ENCODE data around the gene CDADC1. TPM values are rescaled to one million over a fixed set of nuclear protein-coding genes. Genes with fewer than 3 reads are reported as not detected.

Gene CDADC1
- total and polyA plus RNA-seq, 2 experiments from 2014 or later = 1.8 to 13.7 TPM

- 55% methylated on average over 5 of the region's 5 CpGs for WGBS, 2 experiments (ENCODE audit: low coverage in 1 of 2, low lambda C conversion rate in 2 of 2, missing lambda C conversion rate in 2 of 2)
These were observed 52.6 kb downstream of the CDADC1 start for GRCh38 chr13:49300276-49300675.

GRCh38 chr13:49300739-49301589 lies 53.2 kb downstream of the CDADC1 start:
- no peaks in the 10 kb centered on the region for H3K9me2 ChIP-seq (ENCODE audit: insufficient read depth)
- peak overlapping the region; percentile 88 for H2AFZ ChIP-seq
- no peaks in the 10 kb centered on the region for H3K9me3 ChIP-seq (ENCODE audit: low read depth)
- H3K36me3 ChIP-seq (ENCODE audit: low read depth) = no peaks in the 10 kb centered on the region
- H3K79me2 ChIP-seq (ENCODE audit: insufficient read depth) = no peaks in the 10 kb centered on the region
- peak; percentile 84 for DNase-seq
- in situ Hi-C loops (cut with MboI) = loop anchor here (5.0 kb wide), 1 partner anchor 141 kb away; the partner anchor contains the start of genes CAB39L and SETDB2
- H3K27ac ChIP-seq = no peak overlapping the region
- no peaks in the 10 kb centered on the region for H4K20me1 ChIP-seq (ENCODE audit: insufficient read depth)
- peak overlapping the region; percentile 75 for H3K4me2 ChIP-seq (ENCODE audit: unreplicated experiment)
- H3K4me3 ChIP-seq = peak overlapping the region; percentile 57
- H3F3A ChIP-seq (ENCODE audit: insufficient read depth) = no peaks in the 10 kb centered on the region
- no peaks in the 10 kb centered on the region for H3K27me3 ChIP-seq (replicated peaks; ENCODE audit: insufficient read depth)
- 23 to 28% methylated on average over 20 of the region's 20 CpGs for WGBS, 2 experiments (ENCODE audit: low coverage in 1 of 2, low lambda C conversion rate in 2 of 2, missing lambda C conversion rate in 2 of 2)
- no peaks in the 10 kb centered on the region for H3K4me1 ChIP-seq (ENCODE audit: insufficient read depth)
- TF ChIP-seq EZH2phosphoT487 (IDR thresholded peaks at IDR 0.05; ENCODE audit: insufficient read depth, low read depth) = no peak
- TF ChIP-seq EZH2 (IDR thresholded peaks at IDR 0.05; ENCODE audit: insufficient read depth, poor library complexity, severe bottlenecking) = no peak
- peak overlapping the region; percentile 36 for H3K9ac ChIP-seq

More at GRCh38 chr13:49300276-49300675, 52.6 kb downstream of the CDADC1 start:
- Histone ChIP-seq H3K4me2 (ENCODE audit: unreplicated experiment) (no peak overlapping the region), H3K36me3 (ENCODE audit: low read depth) (no peaks in the 10 kb centered on the region), H3K4me3 (no peak overlapping the region), H3K4me1 (ENCODE audit: insufficient read depth) (no peaks in the 10 kb centered on the region), H3K9ac (no peak overlapping the region), H3K27ac (no peak overlapping the region), H3K9me2 (ENCODE audit: insufficient read depth) (no peaks in the 10 kb centered on the region), H3K27me3 (replicated peaks; ENCODE audit: insufficient read depth) (no peaks in the 10 kb centered on the region), H3K79me2 (ENCODE audit: insufficient read depth) (no peaks in the 10 kb centered on the region), H3K9me3 (ENCODE audit: low read depth) (no peaks in the 10 kb centered on the region), H3F3A (ENCODE audit: insufficient read depth) (no peaks in the 10 kb centered on the region), H2AFZ (no peak overlapping the region), H4K20me1 (ENCODE audit: insufficient read depth) (no peaks in the 10 kb centered on the region)
- TF ChIP-seq EZH2 (IDR thresholded peaks at IDR 0.05; ENCODE audit: insufficient read depth, poor library complexity, severe bottlenecking) = no peak
- no peak for TF ChIP-seq EZH2phosphoT487 (IDR thresholded peaks at IDR 0.05; ENCODE audit: insufficient read depth, low read depth)
- in situ Hi-C loops (cut with MboI) = loop anchor here (5.0 kb wide), 1 partner anchor 142 kb away; the partner anchor contains the start of genes CAB39L and SETDB2
- no peak for DNase-seq

- H3K9me3 ChIP-seq (ENCODE audit: low read depth) = no peaks in the 10 kb centered on the region
- H3K4me1 ChIP-seq (ENCODE audit: insufficient read depth) = peaks cover under 1% of the 10 kb centered on the region; the same call in 1 of the 2 replicates
- no peak overlapping the region for H3K4me2 ChIP-seq (ENCODE audit: unreplicated experiment)
- H3K36me3 ChIP-seq (ENCODE audit: low read depth) = no peaks in the 10 kb centered on the region
- no peak overlapping the region for H2AFZ ChIP-seq
- 62 to 64% methylated on average over 7 of the region's 7 CpGs for WGBS, 2 experiments (ENCODE audit: low coverage in 1 of 2, low lambda C conversion rate in 2 of 2, missing lambda C conversion rate in 2 of 2)
- no peak overlapping the region for H3K4me3 ChIP-seq
- H3K79me2 ChIP-seq (ENCODE audit: insufficient read depth) = no peaks in the 10 kb centered on the region
- no peaks in the 10 kb centered on the region for H3F3A ChIP-seq (ENCODE audit: insufficient read depth)
- no peak for TF ChIP-seq EZH2 (IDR thresholded peaks at IDR 0.05; ENCODE audit: insufficient read depth, poor library complexity, severe bottlenecking)
- no peak for TF ChIP-seq EZH2phosphoT487 (IDR thresholded peaks at IDR 0.05; ENCODE audit: insufficient read depth, low read depth)
- H3K27ac ChIP-seq = no peak overlapping the region
- no peak overlapping the region for H3K9ac ChIP-seq
- in situ Hi-C loops (cut with MboI) = loop anchor here (5.0 kb wide), 1 partner anchor 140 kb away; the partner anchor contains the start of genes CAB39L and SETDB2
- no peak for DNase-seq
- no peaks in the 10 kb centered on the region for H3K9me2 ChIP-seq (ENCODE audit: insufficient read depth)
- H3K27me3 ChIP-seq (replicated peaks; ENCODE audit: insufficient read depth) = no peaks in the 10 kb centered on the region
- H4K20me1 ChIP-seq (ENCODE audit: insufficient read depth) = no peaks in the 10 kb centered on the region
These were observed 54.5 kb downstream of the CDADC1 start for GRCh38 chr13:49302222-49302621.

- Histone ChIP-seq H3K4me2 (ENCODE audit: unreplicated experiment) (no peak overlapping the region), H3K27me3 (replicated peaks; ENCODE audit: insufficient read depth) (no peaks in the 10 kb centered on the region), H4K20me1 (ENCODE audit: insufficient read depth) (no peaks in the 10 kb centered on the region), H3K4me3 (no peak overlapping the region), H3K27ac (no peak overlapping the region), H3K4me1 (ENCODE audit: insufficient read depth) (peaks cover 7% of the 10 kb centered on the region), H3K9ac (no peak overlapping the region), H3K9me3 (ENCODE audit: low read depth) (no peaks in the 10 kb centered on the region), H3K36me3 (ENCODE audit: low read depth) (no peaks in the 10 kb centered on the region), H2AFZ (no peak overlapping the region), H3K79me2 (ENCODE audit: insufficient read depth) (no peaks in the 10 kb centered on the region), H3F3A (ENCODE audit: insufficient read depth) (peaks cover 4% of the 10 kb centered on the region; the same call in 1 of the 2 replicates), H3K9me2 (ENCODE audit: insufficient read depth) (no peaks in the 10 kb centered on the region)
- in situ Hi-C loops (cut with MboI) = loop anchor here (5.0 kb wide), 1 partner anchor 139 kb away; the partner anchor contains the start of genes CAB39L and SETDB2
- DNase-seq = no peak
- TF ChIP-seq EZH2phosphoT487 (IDR thresholded peaks at IDR 0.05; ENCODE audit: insufficient read depth, low read depth) (no peak), EZH2 (IDR thresholded peaks at IDR 0.05; ENCODE audit: insufficient read depth, poor library complexity, severe bottlenecking) (no peak)
- whole genome bisulfite sequencing, 2 experiments (ENCODE audit: low coverage in 1 of 2, low lambda C conversion rate in 2 of 2, missing lambda C conversion rate in 2 of 2) = 93 to 96% methylated on average over 9 of the region's 9 CpGs
These were observed 55.1 kb downstream of the CDADC1 start for GRCh38 chr13:49302817-49303216.

Measured in GM23248 (cell line).